Stimulated activated naive CD8-positive, alpha-beta T cell treated with anti-CD3 and anti-CD28 coated beads, Interleukin-15, Interleukin-2, amounts not matched to agents 100 ng/mL and 50 ng/mL, for 24 hours (primary cell): ENCODE results near the gene MGLL.
A peak's percentile ranks its signal among the peaks of the same experiment; 100 is the strongest.

Source experiments
- H3K27ac Mint-ChIP-seq: one replicate; pipeline ENCODE4 v1.8.0; 2021; ENCODE audit warnings: mild to moderate bottlenecking, mixed read lengths
- H3K27me3 Mint-ChIP-seq: one replicate; pipeline ENCODE4 v1.8.0; 2021; ENCODE audit warnings: mixed read lengths
- H3K36me3 Mint-ChIP-seq: one replicate; pipeline ENCODE4 v1.8.0; 2021; ENCODE audit warnings: low read depth, mixed read lengths
- H3K4me1 Mint-ChIP-seq: one replicate; pipeline ENCODE4 v1.8.0; 2021; ENCODE audit warnings: low read depth, mixed read lengths
- H3K4me3 Mint-ChIP-seq: one replicate; pipeline ENCODE4 v1.8.0; 2021; ENCODE audit warnings: mild to moderate bottlenecking, mixed read lengths
- H3K9me3 Mint-ChIP-seq: one replicate; pipeline ENCODE4 v1.8.0; 2021; ENCODE audit warnings: mixed read lengths

MGLL gene

DNA sequence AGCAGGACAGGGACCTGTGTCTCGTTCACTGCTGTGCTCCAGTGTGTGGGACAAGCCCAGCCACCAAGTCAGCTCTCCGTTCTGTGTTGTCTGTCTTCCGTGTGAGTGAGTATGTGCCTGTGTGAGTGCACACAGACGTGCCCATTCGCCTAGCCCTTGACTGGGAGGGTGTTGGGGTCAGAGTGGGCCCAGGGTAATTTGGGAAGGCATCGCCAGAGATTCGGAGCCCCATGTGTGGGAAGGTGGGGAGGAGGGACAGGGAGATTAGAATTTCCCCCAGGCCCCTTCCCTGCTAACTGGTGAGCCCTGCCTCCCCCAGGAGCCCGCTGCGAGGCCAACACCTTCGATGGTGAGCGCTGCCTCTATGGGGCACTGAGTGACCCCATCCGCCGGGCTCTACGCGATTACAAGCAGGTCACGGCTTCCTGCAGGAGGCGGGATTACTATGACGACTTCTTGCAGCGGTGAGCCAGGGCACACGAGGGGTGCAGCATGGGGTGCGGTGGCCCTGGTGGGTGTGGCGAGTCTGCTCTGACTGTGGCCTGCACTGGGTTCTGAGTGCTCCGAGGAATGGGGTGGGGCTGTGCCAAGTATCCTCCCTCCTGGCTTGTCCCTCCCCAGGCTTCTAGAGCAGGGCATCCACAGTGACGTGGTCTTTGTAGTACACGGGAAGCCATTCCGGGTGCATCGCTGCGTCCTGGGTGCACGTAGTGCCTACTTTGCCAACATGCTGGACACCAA, 146.5 kb downstream of the MGLL start:
- no peak overlapping the region for H3K4me3 Mint-ChIP-seq
- peaks cover 28% of the 10 kb centered on the region for H3K4me1 Mint-ChIP-seq
- no peak overlapping the region for H3K27ac Mint-ChIP-seq
- H3K9me3 Mint-ChIP-seq: no peaks in the 10 kb centered on the region
- H3K27me3 Mint-ChIP-seq: no peaks in the 10 kb centered on the region
- no peaks in the 10 kb centered on the region for H3K36me3 Mint-ChIP-seq

DNA sequence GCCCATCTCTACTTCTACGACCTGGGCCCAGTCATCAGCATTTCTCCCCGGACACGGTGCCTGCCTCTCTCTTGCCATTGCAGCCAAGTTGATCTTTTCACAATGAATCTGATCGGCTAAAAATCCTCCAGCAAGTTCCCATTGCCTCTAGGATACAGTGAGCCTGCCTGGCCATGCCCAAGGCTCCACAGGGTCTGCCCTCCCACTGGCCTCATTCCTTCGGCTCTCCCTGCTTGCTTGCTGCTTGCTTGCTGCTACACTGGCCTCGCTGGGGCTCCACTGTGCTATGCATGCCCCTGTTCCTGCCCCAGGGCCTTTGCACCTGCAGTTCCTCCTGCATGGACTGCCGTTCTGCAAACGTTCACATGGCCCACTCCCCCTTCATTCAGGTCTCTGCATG, 147.5 kb downstream of the MGLL start:
- Mint-ChIP-seq H3K4me3 (peak overlapping the region; percentile 15), H3K27ac (no peak overlapping the region), H3K36me3 (no peaks in the 10 kb centered on the region), H3K9me3 (no peaks in the 10 kb centered on the region), H3K27me3 (no peaks in the 10 kb centered on the region), H3K4me1 (peaks cover 28% of the 10 kb centered on the region)

DNA sequence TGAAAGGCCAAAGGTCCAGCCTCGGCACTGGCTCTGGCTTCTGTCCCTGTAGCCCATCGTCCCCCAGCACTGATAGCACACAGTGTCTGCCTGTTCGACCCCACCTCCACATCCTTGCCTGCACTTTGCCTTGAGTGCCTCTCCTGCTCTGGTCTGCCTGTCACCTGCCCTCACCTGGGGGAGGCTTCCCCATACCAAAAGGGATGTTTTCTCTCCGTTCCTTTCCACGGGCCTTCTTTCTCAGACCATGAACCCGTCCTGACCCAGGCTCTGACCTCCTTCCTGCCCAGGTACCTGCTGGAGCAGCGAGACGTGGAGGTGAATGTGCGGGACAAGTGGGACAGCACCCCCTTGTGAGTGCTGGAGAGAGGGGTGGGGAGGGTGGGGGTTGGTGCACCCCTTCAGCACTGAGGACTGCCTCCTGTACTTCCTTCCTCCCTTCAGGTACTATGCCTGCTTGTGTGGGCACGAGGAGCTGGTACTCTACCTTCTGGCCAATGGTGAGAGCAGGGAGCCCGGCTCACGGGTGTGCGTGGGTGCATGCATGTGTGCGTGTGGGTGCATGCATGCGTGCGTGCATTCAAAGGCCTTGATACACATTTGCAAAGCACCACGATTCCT, 148.1 kb downstream of the MGLL start:
- H3K4me3 Mint-ChIP-seq: peak overlapping the region; percentile 81
- H3K27ac Mint-ChIP-seq: peak overlapping the region; percentile 77
- no peaks in the 10 kb centered on the region for H3K27me3 Mint-ChIP-seq
- H3K36me3 Mint-ChIP-seq: no peaks in the 10 kb centered on the region
- H3K4me1 Mint-ChIP-seq: peaks cover 28% of the 10 kb centered on the region
- no peaks in the 10 kb centered on the region for H3K9me3 Mint-ChIP-seq

DNA sequence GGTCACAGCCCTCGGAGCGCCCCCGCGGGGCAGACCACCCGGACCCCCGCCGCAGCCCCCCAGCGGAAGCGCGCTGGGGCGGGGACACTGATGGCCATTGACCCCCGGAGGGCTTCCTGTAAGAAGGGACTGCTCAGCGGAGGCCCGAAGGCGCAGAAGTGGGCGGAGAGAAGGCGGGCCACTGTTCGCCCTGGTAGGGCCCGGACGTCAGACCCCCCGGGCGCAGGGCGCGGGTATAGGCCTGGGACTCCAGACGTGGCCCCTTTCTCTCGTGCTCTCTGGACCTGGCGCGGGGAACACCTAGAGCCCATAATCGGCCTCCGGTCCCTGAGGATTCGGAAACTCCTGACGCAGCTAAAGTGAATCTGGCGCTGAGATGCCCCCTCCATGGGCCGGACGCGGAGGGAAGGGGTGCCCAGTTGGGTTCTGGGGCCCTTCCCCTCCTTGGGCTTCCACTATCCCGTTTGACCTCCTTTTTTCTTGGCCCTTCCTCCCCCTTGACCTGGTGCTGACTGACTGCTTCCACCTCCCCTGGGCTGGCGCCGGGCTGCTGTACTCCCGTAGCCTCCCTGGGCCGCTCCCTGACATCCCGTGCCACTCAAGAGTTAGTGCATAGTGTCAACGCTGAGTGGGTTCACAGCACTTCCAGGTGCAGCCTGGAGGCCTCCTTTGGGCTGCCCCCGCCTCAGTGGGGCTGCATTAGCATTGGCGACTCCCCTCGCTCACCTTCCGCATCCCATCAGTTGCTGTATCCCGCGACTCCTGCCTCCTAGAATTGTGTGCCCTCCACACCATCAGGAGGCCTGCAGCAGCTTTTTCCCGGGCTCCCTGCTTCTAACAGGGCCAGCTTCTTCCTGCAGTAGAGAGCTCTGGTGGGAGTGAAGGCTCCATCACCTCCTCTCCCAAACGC, 148.9 kb downstream of the MGLL start:
- H3K27me3 Mint-ChIP-seq: no peaks in the 10 kb centered on the region
- peak overlapping the region; percentile 45 for H3K27ac Mint-ChIP-seq
- H3K36me3 Mint-ChIP-seq: no peaks in the 10 kb centered on the region
- H3K4me1 Mint-ChIP-seq: peaks cover 28% of the 10 kb centered on the region
- peak overlapping the region; percentile 81 for H3K4me3 Mint-ChIP-seq
- H3K9me3 Mint-ChIP-seq: no peaks in the 10 kb centered on the region

DNA sequence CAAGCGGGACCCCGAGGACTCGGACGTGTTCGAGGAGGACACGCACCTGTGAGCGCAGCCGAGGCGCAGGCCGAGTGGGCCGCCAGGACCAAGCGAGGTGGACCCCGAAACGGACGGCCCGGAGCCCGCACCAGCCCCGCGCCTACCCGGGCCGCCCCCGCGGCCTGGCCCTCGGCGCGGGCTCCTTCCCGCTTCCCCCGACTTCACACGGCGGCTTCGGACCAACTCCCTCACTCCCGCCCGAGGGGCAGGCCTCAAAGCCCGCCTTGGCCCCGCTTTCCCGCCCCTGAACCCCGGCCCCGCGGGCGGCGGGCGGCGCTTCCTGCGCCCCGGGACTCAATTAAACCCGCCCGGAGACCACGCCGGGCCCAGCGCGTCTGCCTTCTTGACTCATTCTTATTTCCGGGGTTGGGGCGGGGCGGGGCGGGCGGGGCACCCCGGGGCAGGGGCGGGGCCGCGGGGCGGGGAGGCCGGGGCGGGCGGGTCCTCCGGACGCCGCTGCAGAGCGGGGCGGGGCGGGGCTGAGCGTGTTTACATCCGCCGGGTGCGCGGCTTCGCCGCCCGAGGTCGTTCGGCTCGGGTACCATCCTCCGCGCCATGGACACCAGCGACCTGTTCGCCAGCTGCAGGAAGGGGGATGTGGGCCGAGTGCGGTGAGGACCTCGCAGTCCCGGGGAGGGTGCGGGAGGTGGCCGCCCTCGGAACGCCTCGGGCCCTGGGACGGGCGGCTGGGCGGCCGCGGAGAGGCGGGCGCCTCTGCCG, 149.7 kb downstream of the MGLL start, which contains the start of gene ABTB1:
ABTB1 (plus strand) TSS at position 524 of the 762 bp plus-strand sequence; CDS start at position 598, 74 bp downstream.
- Mint-ChIP-seq H3K9me3 (no peaks in the 10 kb centered on the region), H3K4me1 (peaks cover 28% of the 10 kb centered on the region), H3K36me3 (no peaks in the 10 kb centered on the region), H3K27ac (peak within 1 kb of the TSS; percentile 97), H3K27me3 (no peaks in the 10 kb centered on the region), H3K4me3 (peak within 1 kb of the TSS; percentile 89)

DNA sequence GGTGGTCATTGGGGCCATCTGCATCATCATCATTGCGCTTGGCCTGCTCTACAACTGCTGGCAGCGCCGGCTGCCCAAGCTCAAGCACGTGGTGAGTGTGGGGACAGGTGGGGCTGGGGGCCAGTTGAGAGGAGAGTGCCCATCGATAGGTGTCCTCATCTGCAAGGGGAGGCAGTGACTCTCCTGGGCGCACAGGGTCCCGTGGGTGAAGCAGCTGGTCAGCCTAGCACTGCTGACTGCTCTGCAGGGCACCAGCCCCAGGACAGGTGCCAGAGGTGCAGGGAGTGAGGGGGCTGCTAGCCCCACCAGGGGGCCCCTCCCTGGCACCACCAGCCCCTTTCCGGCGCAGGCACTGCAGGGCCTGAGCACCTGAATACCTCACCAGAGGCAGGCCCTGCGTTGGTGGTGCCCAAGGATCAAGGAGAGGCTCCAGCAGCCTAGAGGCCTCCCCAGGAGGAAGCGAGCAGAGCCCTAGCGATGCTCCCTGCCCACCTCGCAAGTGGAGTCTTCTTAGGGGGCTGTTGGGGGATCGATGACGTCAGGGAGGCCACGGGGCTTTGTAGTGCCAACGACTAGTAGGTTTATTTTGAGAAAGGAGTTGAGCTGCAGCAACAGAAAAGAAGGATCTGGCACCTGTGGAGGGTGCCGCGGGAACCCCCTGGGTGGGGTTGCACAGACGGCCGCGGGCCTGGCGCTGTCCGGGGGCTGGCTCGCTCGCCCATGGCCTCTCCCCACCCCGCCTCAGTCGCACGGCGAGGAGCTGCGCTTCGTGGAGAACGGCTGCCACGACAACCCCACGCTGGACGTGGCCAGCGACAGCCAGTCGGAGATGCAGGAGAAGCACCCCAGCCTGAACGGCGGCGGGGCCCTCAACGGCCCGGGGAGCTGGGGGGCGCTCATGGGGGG, 150.5 kb downstream of the MGLL start:
- H3K27me3 Mint-ChIP-seq: no peaks in the 10 kb centered on the region
- H3K27ac Mint-ChIP-seq: peak overlapping the region; percentile 97
- H3K4me3 Mint-ChIP-seq: peak overlapping the region; percentile 89
- H3K4me1 Mint-ChIP-seq: peaks cover 28% of the 10 kb centered on the region
- no peaks in the 10 kb centered on the region for H3K9me3 Mint-ChIP-seq
- no peaks in the 10 kb centered on the region for H3K36me3 Mint-ChIP-seq

DNA sequence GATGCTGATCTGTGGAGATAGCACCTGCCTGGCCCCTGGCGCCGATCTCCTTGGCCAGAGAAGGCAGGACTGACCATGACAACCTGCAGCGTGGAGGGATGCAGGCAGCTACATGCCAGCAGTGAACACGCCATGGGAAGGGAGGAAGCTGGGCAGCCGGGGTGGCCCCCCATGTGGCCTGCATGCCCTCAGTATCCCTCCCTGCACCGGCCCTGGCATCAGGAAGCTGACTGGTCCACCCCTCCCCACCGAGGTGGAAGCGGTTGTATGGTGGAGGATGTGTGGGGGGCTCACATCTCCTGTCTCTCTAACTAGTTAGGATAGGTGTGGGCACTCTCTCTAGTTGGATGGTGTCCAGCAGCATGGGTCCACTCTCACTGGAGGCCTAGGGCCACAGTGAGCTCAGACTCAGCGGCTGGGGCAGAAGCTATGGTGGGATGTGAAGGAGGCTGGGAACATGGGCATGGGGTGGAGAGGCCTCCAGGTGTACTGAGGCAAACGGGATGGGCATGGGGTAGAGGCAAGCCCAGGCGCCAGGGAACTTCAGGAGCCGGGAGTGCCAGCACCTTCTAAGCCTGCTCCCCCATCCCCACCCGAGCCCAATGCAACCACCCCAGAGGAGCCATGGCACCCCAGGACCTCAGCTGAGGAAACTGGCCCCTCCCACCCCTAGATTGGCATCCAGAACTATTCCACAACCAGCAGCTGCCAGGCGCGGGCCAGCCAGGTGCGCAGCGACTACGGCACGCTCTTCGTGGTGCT, 151.4 kb downstream of the MGLL start:
- no peaks in the 10 kb centered on the region for H3K27me3 Mint-ChIP-seq
- H3K27ac Mint-ChIP-seq: peak overlapping the region; percentile 97
- H3K4me1 Mint-ChIP-seq: peaks cover 25% of the 10 kb centered on the region
- peak overlapping the region; percentile 89 for H3K4me3 Mint-ChIP-seq
- H3K36me3 Mint-ChIP-seq: no peaks in the 10 kb centered on the region
- H3K9me3 Mint-ChIP-seq: no peaks in the 10 kb centered on the region

DNA sequence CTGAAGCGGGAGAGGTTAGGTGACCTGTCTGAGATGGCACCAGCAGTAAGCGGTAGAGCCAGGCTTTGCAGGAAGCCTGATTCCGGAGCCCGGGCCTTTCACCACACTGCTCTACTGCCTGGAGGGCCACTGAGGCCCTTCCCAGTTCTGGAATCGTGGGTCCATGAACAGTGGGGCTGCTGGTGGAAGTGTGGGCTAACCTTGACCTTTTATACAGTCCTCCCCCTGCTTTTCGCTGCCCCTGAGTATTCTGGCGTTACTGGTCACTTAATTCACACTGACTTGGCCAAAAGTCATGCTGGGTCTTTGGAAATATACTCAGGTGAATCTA, 152.1 kb downstream of the MGLL start:
- H3K4me1 Mint-ChIP-seq: peaks cover 22% of the 10 kb centered on the region
- no peaks in the 10 kb centered on the region for H3K36me3 Mint-ChIP-seq
- no peaks in the 10 kb centered on the region for H3K9me3 Mint-ChIP-seq
- no peak overlapping the region for H3K4me3 Mint-ChIP-seq
- no peaks in the 10 kb centered on the region for H3K27me3 Mint-ChIP-seq
- no peak overlapping the region for H3K27ac Mint-ChIP-seq

DNA sequence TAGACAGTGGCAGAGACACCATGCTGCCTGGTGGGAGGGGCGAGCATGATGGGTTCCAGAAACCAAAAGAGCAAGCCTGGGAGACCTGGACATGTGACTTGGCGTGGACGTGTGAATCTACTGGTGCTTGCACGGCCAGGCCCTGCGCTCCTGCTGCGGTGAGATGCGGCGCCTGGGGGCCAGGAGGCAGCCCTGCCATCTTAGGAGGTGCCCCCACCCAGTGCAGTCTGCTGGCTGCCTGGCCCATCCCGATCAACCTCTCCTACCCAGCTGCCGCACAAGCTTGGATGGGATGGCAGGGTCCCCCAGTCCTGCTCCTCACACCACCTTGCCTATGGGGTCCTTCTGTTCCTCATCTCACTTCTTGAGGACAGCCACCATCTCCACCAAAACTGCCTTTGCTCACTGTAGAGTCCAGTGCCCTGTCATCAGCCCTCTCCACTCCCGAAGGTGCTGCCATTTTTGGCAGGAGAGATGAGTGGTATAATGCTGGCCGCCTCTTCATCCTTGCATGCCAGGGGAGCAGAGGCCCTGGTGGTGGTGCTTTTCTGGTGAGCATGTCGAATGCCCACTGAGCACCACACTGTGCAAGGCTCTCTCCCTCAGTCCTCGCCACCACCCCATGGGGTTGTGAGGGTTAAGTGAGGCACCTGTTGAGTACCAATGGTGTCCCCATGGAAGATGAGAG, 152.6 kb downstream of the MGLL start:
- Mint-ChIP-seq H3K27ac (no peak overlapping the region), H3K4me1 (peaks cover 18% of the 10 kb centered on the region), H3K9me3 (no peaks in the 10 kb centered on the region), H3K27me3 (no peaks in the 10 kb centered on the region), H3K36me3 (no peaks in the 10 kb centered on the region), H3K4me3 (no peak overlapping the region)

DNA sequence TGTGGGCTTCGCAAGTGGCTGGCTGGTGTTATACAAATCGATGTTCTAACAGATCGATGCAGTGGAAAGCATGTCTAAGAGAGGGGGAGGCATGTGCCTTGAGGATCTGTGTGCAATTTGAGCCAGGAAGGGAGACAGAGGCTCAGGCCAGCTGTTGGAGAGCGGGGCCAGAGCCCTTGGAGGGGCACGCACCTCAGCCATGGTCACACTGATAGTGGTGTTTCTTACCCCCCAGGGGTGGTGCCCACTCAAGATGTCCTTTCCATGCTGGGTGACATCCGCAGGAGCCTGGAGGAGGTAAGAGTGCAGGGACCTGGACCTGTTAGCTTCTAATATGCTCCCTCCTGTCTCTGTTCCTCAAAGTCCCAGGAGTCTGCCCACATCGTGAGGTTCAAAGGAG, 153.4 kb downstream of the MGLL start:
- Mint-ChIP-seq H3K4me3 (no peak overlapping the region), H3K36me3 (no peaks in the 10 kb centered on the region), H3K27ac (no peak overlapping the region), H3K4me1 (peaks cover 10% of the 10 kb centered on the region), H3K27me3 (no peaks in the 10 kb centered on the region), H3K9me3 (no peaks in the 10 kb centered on the region)

DNA sequence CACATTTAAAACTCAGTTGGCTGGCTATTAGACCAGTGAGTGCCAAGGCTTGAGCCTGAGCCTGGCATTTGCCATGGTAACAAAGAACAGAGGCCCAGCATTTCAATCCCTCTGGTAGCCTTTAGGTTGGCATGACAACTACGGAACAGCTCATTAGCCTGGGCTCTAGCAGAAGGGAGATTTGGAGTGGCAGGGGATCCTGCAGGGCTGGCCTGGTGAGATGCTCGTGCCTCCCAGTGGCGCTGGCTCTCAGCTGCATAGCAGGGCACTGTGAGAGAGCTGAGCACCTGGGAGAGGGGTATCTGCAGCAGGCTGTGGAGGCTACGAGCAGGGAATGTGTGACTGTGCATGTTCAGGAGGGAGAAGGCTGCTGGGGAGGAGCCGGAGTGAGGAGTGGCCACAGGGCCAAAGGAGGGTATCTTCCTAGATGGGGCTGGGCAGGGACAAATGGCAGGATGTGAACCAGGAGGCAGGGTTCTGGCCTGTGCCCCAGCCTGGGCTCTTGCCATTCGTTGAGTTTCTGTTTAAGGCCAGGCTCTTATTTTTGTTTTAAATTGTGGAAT, 155.1 kb downstream of the MGLL start:
- Mint-ChIP-seq H3K36me3 (no peaks in the 10 kb centered on the region), H3K4me1 (peaks cover 6% of the 10 kb centered on the region), H3K4me3 (no peak overlapping the region), H3K27me3 (no peaks in the 10 kb centered on the region), H3K9me3 (no peaks in the 10 kb centered on the region), H3K27ac (no peak overlapping the region)

DNA sequence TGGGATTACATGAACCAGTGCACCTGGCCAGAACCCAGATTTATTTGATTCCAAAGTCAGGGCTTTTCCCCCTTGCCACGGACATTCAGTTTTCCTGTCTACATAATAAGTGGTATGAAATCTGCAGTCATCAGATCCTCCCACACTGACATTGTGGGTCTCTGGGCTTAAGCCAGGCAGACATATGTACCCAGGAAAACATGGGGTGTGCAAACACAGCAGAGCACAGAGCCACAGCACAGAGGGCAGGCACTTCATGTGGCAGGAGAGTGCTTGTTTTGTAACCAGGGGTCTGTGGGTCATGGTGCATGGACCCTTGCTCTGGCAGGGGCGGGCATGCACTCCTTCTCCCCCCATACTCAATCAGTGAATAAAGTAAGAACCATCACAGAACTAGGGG, 155.6 kb downstream of the MGLL start:
- no peak overlapping the region for H3K27ac Mint-ChIP-seq
- no peaks in the 10 kb centered on the region for H3K9me3 Mint-ChIP-seq
- H3K4me3 Mint-ChIP-seq: no peak overlapping the region
- no peaks in the 10 kb centered on the region for H3K27me3 Mint-ChIP-seq
- peaks cover 6% of the 10 kb centered on the region for H3K4me1 Mint-ChIP-seq
- H3K36me3 Mint-ChIP-seq: no peaks in the 10 kb centered on the region
